BLaER1 treated with 17β-estradiol and CSF1 and Interleukin-3, amounts not matched to agents 10 nM and 100 nM (cell line): ENCODE data around the gene SLC25A40.
"Not testable (repeated sequence)": the region's sequence is repeated elsewhere in the genome, so short reads cannot be mapped to it uniquely, and the experiment has no call there.

ENCODE experiments used
- H3K27ac ChIP-seq, 11 experiments: shearing (Covaris generic); formaldehyde crosslinking; 2 replicates each; pipeline ENCODE4 v1.8.1; 2022
- H3K27me3 ChIP-seq, 11 experiments: shearing (Covaris generic); formaldehyde crosslinking; 2 replicates each; pipeline ENCODE4 v1.8.1; 2022
- H3K36me3 ChIP-seq, 11 experiments: shearing (Covaris generic); formaldehyde crosslinking; 2 replicates each; pipeline ENCODE4 v1.8.1; 2022
- H3K4me1 ChIP-seq, 10 experiments: shearing (Covaris generic); formaldehyde crosslinking; 2 replicates each; pipeline ENCODE4 v1.8.1; 2022
- H3K4me2 ChIP-seq, 11 experiments: shearing (Covaris generic); formaldehyde crosslinking; 2 replicates each; pipeline ENCODE4 v1.8.1; 2022
- H3K4me3 ChIP-seq, 10 experiments: shearing (Covaris generic); formaldehyde crosslinking; 2 replicates each; pipeline ENCODE4 v1.8.1; 2022
- H3K9ac ChIP-seq, 11 experiments: shearing (Covaris generic); formaldehyde crosslinking; 2 replicates each; pipeline ENCODE4 v1.8.1; 2022
- H3K9me3 ChIP-seq, 11 experiments: shearing (Covaris generic); formaldehyde crosslinking; replicated peaks in 1 of 11; 2 replicates each; pipeline ENCODE4 v1.8.1; 2022
- H4K20me1 ChIP-seq, 11 experiments: shearing (Covaris generic); formaldehyde crosslinking; 2 replicates each; pipeline ENCODE4 v1.8.1; 2022
- Cebpa-rat ChIP-seq, 11 experiments: shearing (Covaris generic); IDR thresholded peaks; 2 replicates each; pipeline ENCODE4 v1.8.1; 2022

SLC25A40 gene

DNA sequence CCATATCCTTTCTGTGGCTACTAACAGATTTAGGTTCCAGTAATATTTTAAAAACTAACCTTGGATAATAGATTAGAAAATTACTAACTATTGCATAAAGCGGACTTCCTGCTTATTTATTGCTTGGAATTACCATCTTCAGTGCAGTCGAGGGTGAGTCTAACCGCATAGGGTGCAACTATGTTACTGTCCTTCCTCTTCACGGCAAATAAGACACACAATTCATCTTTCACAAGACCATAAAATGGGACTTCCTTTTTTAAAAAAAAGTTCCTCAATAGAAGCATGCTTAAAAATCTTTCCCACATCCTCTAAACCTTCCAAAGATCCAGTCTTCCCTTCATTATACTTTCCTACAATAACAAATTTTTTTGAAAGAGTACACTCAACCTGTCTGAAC lies 2.1 kb downstream of the SLC25A40 start:
- H3K27me3 ChIP-seq: no peaks in the 10 kb centered on the region
- H3K9ac ChIP-seq: peak overlapping the region; percentile 15 to 98 (median 93); a peak in 14 of 22 replicates
- peaks cover 27 to 45% (median 34%) of the 10 kb centered on the region in 10 experiments for H3K4me1 ChIP-seq
- H3K27ac ChIP-seq: peak overlapping the region in 8 of 11 experiments; percentile 63 to 97 (median 94); a peak in 13 of 22 replicates
- H3K36me3 ChIP-seq: peaks cover 20 to 55% (median 46%) of the 10 kb centered on the region in 11 experiments
- H3K9me3 ChIP-seq: peaks cover 32 to 47% (median 44%) of the 10 kb centered on the region in 11 experiments
- peak overlapping the region; percentile 68 to 96 (median 89) for H3K4me2 ChIP-seq
- TF ChIP-seq Cebpa-rat (IDR thresholded peaks at IDR 0.05): no peak
- H4K20me1 ChIP-seq: peaks cover 0 to 14% (median 12%) of the 10 kb centered on the region in 11 experiments; a peak in 11 of 22 replicates
- H3K4me3 ChIP-seq: peak overlapping the region; percentile 77 to 99 (median 96); a peak in 17 of 20 replicates

DNA sequence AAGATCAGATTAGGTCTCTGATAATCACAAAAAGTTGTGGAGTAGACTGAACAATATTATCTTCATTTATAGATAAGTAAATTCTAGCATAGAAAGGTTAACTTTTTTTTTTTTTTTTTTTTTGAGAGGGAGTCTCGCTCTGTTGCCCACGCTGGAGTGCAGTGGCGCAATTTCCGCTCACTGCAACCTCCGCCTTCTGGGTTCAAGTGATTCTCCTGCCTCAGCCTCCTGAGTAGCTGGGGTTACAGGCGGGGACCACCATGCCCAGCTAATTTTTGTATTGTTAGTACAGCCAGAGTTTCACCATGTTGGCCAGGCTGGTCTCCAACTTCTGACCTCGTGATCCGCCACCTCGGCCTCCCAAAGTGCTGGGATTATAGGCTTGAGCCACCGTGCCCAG lies 2.8 kb downstream of the SLC25A40 start:
- Histone ChIP-seq H3K9me3 (peaks cover 37 to 54% (median 51%) of the 10 kb centered on the region in 11 experiments), H3K9ac (peak overlapping the region in 4 of 11 experiments; percentile 20 to 96 (median 80); a peak in 7 of 22 replicates), H3K4me3 (peak overlapping the region in 8 of 10 experiments; percentile 77 to 99 (median 96); a peak in 13 of 20 replicates), H3K27ac (peak overlapping the region in 8 of 11 experiments; percentile 63 to 97 (median 94); a peak in 11 of 22 replicates), H3K36me3 (peaks cover 26 to 55% (median 48%) of the 10 kb centered on the region in 11 experiments), H3K4me1 (peaks cover 20 to 38% (median 27%) of the 10 kb centered on the region in 10 experiments), H3K4me2 (peak overlapping the region; percentile 68 to 96 (median 89))
- H3K27me3 ChIP-seq, H4K20me1 ChIP-seq: not testable (repeated sequence)

DNA sequence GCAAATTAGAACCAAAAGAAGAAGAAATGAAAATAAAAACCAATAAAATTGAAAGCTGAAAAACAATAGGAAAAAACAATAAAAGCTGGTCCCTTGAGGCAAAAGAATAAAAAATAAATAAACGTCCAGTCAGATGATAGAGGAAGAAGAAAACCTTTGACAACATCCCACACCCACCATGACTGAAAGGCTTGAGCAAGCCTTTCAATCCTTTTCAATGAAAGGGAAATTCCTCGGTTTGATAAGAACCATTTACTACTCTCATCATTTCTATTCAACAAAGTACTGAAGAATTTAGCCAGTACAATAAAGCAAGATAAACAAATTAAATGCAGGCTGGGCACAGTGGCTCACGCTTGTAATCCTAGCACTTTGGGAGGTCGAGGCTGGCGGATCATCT lies 3.8 kb downstream of the SLC25A40 start:
- peaks cover 47 to 64% (median 61%) of the 10 kb centered on the region in 11 experiments for H3K9me3 ChIP-seq
- H3K4me1 ChIP-seq: peaks cover 15 to 32% (median 21%) of the 10 kb centered on the region in 10 experiments
- H3K27ac ChIP-seq: no peak overlapping the region; a peak in 1 of 22 replicates
- peaks cover 35 to 63% (median 57%) of the 10 kb centered on the region in 11 experiments for H3K36me3 ChIP-seq
- no peaks in the 10 kb centered on the region for H3K27me3 ChIP-seq
- peak overlapping the region in 4 of 11 experiments; percentile 68 to 96 (median 91); a peak in 7 of 22 replicates for H3K4me2 ChIP-seq
- H3K9ac ChIP-seq: no peak overlapping the region
- TF ChIP-seq Cebpa-rat (IDR thresholded peaks at IDR 0.05): no peak
- no peaks in the 10 kb centered on the region; a peak in 2 of 22 replicates for H4K20me1 ChIP-seq
- peak overlapping the region in 3 of 10 experiments; percentile 8 to 24 (median 10); a peak in 4 of 20 replicates for H3K4me3 ChIP-seq

DNA sequence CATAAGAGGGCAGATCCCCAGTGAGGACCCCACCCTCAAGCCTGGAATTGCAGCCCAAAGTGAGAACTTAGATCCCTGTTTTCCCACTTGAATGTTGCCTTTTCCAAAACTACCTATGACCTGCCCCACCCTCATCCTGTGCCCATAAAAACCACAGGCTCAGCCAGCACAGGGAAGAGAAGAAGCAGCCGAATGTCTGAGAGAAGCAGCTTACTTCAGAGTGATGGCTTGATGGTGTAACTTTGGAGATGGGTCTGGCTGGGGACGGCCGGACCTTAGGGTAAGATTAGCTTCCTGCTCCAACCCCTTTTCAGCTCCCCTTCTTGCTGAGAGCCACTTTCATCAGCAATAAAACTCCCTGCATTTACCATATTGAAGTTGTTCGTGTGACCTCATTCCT lies 5.7 kb downstream of the SLC25A40 start:
- no peaks in the 10 kb centered on the region for H3K27me3 ChIP-seq
- H3K4me1 ChIP-seq: peaks cover 15 to 32% (median 21%) of the 10 kb centered on the region in 10 experiments
- H3K27ac ChIP-seq: no peak overlapping the region
- H3K9me3 ChIP-seq: peaks cover 65 to 83% (median 80%) of the 10 kb centered on the region in 11 experiments
- H3K4me3 ChIP-seq: peak overlapping the region in 6 of 10 experiments; percentile 14 to 42 (median 26); a peak in 7 of 20 replicates
- no peak overlapping the region for H3K4me2 ChIP-seq
- no peak overlapping the region for H3K9ac ChIP-seq
- no peaks in the 10 kb centered on the region; a peak in 2 of 22 replicates for H4K20me1 ChIP-seq
- TF ChIP-seq Cebpa-rat (IDR thresholded peaks at IDR 0.05): no peak
- peaks cover 54 to 82% (median 76%) of the 10 kb centered on the region in 11 experiments for H3K36me3 ChIP-seq

DNA sequence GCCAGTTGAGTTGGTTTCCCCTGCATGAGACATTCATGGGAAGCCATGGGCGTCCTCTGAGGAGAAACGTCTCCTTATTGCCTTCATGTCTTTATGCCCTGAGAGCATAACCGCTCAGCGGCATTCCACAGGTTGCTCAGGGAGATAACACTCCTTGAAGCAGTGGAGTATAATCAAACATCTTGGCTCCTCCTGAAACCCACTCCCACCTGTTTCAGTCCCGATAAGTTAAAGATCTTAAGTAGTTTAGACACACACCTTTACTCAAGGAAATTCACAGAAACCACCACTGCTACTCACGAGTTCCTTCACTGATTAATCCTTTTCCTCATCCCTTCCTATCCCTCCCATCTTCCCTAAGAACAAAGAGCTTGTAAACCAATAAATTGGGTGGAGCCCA lies 9.6 kb downstream of the SLC25A40 start:
- H3K36me3 ChIP-seq: peaks cover 62 to 100% (median 82%) of the 10 kb centered on the region in 11 experiments
- not testable (repeated sequence) for H3K27ac ChIP-seq, H3K9ac ChIP-seq, H4K20me1 ChIP-seq, H3K4me2 ChIP-seq, H3K27me3 ChIP-seq
- peaks cover 65 to 73% (median 70%) of the 10 kb centered on the region in 11 experiments for H3K9me3 ChIP-seq
- peaks cover 0 to 12% (median 0%) of the 10 kb centered on the region in 10 experiments; a peak in 3 of 20 replicates for H3K4me1 ChIP-seq
- peak overlapping the region in 1 of 10 experiments; percentile 28; a peak in 3 of 20 replicates for H3K4me3 ChIP-seq

DNA sequence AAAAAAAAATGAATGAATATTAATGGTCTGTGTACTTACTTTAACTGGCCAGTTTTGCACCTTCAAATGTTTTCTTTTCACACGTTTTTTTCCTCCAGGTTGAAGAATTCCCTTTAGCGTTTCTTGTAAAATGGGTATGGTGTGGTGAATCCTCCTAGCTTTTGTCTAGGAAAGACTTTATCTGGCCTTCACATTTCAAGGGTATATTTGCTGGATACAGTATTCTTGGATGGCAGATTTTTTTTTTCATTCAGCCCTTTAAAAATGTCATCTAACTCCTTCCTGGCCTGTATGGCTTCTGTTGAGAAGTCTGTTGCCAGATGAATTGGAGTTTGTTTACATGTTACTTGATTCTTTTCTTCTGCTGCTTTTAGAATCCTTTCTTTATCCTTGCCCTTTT lies 10.1 kb downstream of the SLC25A40 start:
- Histone ChIP-seq H3K36me3 (peaks cover 58 to 98% (median 77%) of the 10 kb centered on the region in 11 experiments), H3K4me1 (peaks cover 0 to 12% (median 0%) of the 10 kb centered on the region in 10 experiments; a peak in 3 of 20 replicates), H3K27ac (no peak overlapping the region), H3K4me3 (peak overlapping the region in 1 of 10 experiments; percentile 28; a peak in 1 of 20 replicates), H3K9ac (no peak overlapping the region), H3K9me3 (peaks cover 61 to 69% (median 66%) of the 10 kb centered on the region in 11 experiments), H3K27me3 (no peaks in the 10 kb centered on the region), H3K4me2 (no peak overlapping the region), H4K20me1 (peaks cover 0 to under 1% (median 0%) of the 10 kb centered on the region in 11 experiments; a peak in 1 of 22 replicates)
- TF ChIP-seq Cebpa-rat (IDR thresholded peaks at IDR 0.05): no peak

DNA sequence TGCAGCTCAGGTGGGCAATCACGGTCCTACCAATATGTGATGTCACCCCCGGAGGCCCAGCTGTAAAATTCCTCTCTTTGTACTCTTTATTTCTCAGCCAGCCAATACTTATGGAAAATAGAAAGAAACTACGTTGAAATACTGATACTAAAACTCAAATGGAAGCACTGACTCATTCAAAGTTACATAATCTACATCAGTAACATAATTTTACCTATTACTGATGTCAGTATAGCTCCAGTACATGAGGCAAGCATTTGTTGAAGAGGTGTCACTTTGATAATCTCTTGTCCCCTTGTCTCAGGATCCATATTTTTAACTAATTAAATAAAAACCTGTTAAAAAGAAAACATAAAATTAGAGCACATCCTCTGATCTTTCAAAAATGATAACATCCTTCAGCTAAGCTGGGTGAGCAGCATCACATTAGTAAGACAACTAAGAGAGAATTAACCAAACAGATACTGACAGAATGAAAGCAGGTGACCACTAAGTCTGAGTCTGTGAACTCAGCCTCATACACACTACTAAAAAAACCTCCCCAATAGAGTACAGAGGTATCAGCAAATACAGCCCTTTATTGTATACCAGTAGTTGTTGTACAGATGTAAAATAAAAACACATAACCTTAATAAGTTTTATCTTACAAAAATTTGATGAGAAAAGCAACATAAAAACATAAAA lies 17.6 kb downstream of the SLC25A40 start:
- Histone ChIP-seq H3K9ac (no peak overlapping the region), H3K4me2 (no peak overlapping the region), H3K27me3 (no peaks in the 10 kb centered on the region), H3K4me3 (no peak overlapping the region), H3K4me1 (peaks cover 0 to 25% (median 0%) of the 10 kb centered on the region in 10 experiments; a peak in 4 of 20 replicates), H3K27ac (peak overlapping the region in 1 of 11 experiments; percentile 27; a peak in 1 of 22 replicates), H3K9me3 (peaks cover 0 to 12% (median 6%) of the 10 kb centered on the region in 11 experiments; a peak in 7 of 22 replicates), H4K20me1 (peaks cover 0 to 7% (median 0%) of the 10 kb centered on the region in 11 experiments; a peak in 1 of 22 replicates), H3K36me3 (peaks cover 54 to 98% (median 64%) of the 10 kb centered on the region in 11 experiments)
- TF ChIP-seq Cebpa-rat (IDR thresholded peaks at IDR 0.05): no peak

DNA sequence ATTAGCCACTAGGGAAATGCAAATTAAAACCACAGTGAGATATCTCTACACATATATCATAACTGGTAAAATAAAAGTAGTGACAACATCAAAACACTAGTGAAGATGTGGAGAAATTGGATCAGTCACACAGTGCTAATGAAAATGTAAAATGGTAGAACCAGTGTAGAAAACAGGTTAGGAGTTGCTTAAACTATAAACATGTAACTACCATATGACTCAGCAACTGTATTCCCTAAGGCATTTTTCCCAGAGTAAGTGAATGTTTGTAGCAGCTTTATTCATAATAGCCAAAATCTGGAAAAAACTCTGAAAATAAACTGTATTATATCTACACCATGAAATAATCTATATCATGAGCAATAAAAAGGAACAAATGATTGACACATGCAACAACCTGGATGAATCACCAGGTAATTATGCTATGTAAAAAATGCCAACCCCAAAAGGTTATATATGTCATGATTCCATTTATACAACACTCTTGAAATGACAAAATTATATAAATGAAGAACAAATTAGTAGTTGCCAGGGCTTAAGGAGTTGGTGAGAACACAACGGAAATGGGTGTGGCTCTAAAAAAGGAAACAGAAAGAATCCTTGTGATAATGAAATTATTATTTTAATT lies 22.8 kb downstream of the SLC25A40 start:
- Histone ChIP-seq H4K20me1 (0 out of 22 replicates have a peak, but pooled peaks cover 0 to 5% (median 0%) of the 10 kb centered on the region in 11 experiments), H3K4me2 (no peak overlapping the region), H3K36me3 (peaks cover 59 to 96% (median 79%) of the 10 kb centered on the region in 11 experiments), H3K27ac (no peak overlapping the region), H3K9me3 (peaks cover 0 to 8% (median 5%) of the 10 kb centered on the region in 11 experiments; a peak in 4 of 22 replicates), H3K4me1 (peaks cover 0 to 20% (median 0%) of the 10 kb centered on the region in 10 experiments; a peak in 5 of 20 replicates), H3K4me3 (no peak overlapping the region), H3K9ac (no peak overlapping the region), H3K27me3 (no peaks in the 10 kb centered on the region)
- no peak for TF ChIP-seq Cebpa-rat (IDR thresholded peaks at IDR 0.05)
